Astrocyte (in vitro differentiated cells and primary cell): ENCODE measurements around the gene AK6.

Experiments
- EZH2 ChIP-seq: IDR thresholded peaks from 2 replicates; pipeline ENCODE4 v1.6.1; 2012; ENCODE audit warnings: mild to moderate bottlenecking, low read length, inconsistent platforms; ENCODE audit not compliant: insufficient read depth
- TF ChIP-seq, protein P1 (sequence below): IDR thresholded peaks from 2 replicates; pipeline ENCODE4 v1.5.1; 2011; ENCODE audit warnings: low read depth, mild to moderate bottlenecking, inconsistent platforms, low read length, moderate library complexity; ENCODE audit not compliant: insufficient read depth

DNA sequence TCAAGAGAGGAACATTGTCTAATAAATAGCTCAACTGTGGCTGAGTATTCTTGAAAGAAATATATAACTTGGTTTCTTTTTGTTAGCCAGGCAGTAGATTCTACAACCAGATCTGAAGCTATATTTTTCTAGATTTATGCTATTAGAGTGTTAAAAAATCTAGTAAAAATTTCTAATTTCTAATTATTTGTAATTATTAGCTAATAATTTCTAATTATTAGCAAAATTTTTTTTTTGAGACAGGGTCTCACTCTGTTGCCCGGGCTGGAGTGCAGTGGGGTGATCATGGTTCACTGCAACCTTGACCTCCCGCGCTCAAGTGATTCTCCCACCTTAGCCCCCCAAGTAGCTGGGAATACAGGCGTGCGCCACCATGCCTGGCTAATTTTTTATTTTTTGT, 3.1 kb upstream of the AK6 start:
- TF ChIP-seq, protein P1, sequence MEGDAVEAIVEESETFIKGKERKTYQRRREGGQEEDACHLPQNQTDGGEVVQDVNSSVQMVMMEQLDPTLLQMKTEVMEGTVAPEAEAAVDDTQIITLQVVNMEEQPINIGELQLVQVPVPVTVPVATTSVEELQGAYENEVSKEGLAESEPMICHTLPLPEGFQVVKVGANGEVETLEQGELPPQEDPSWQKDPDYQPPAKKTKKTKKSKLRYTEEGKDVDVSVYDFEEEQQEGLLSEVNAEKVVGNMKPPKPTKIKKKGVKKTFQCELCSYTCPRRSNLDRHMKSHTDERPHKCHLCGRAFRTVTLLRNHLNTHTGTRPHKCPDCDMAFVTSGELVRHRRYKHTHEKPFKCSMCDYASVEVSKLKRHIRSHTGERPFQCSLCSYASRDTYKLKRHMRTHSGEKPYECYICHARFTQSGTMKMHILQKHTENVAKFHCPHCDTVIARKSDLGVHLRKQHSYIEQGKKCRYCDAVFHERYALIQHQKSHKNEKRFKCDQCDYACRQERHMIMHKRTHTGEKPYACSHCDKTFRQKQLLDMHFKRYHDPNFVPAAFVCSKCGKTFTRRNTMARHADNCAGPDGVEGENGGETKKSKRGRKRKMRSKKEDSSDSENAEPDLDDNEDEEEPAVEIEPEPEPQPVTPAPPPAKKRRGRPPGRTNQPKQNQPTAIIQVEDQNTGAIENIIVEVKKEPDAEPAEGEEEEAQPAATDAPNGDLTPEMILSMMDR, result no peak
- no peak for TF ChIP-seq EZH2
